ENCODE measurements around the gene OR7C2.

Gene OR7C2

DNA sequence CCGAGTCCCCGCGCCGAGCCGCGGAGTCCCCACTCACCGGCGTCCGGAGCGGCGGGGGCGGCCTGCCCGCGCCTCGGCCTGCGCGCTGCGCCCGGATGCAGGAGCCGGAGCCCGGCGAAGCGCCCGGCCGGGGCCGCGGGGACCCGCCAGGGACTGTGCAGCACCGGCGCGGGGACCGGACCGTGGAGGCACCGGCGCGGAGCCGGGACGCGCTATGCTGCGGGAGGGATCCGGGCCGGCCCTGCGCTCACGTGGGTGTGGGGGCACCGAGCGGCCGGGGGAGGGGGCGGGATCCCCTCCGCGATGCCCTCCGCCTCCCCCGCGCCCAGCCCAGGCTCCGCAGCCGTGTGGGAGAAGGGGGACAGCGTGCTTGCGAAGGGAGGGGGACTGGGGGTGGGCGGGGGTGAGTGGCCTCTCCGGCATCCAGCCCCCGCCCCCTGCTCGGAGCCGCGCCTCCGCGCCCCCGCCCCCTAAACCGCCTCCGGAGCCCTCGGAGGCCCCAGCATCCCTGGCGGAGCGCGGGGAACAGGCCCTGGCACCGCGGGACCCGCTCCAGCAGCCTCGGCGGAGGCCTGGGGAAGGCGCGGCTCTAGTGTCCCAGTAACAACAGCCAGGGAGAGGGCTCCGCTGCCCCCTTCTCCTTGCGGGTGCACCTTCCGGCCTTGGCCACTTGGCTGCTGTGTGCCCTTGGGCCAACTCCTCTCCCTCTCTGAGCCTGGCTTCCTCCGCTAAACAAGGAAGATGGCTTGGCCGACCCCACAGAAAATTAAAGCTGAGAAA, 38.4 kb downstream of the OR7C2 start, which contains the start of gene SLC1A6:
Gene SLC1A6 (minus strand): TSS at position 389 of the 780 bp plus-strand sequence. CDS start 6,954 bp downstream, outside the sequence.
- DNase-seq (ENCODE audit: low read depth) = no peak

DNA sequence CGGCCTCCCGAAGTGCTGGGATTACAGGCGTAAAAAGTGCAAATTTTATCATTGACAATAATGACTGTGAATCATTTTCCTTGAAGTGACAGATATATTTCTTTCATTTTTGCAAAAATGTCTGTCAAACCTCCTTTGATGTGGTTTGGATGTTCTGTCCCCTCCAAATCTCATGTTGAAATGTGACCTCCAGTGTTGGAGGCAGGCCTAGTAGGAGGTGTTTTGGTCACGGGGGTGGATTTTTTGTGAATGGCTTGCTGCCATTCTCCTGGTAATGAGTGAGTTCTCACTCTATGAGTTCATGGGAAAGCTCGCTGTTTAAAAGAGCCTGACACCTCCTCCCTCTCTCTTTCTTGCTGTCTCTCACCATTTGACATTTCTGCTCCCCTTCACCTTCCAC, 43.8 kb downstream of the OR7C2 start:
- DNase-seq (ENCODE audit: low read depth) = no peak

Measured in iris pigment epithelial cell (primary cell).